ENCODE measurements around the gene RPRD2.
"Not testable (repeated sequence)": the region's sequence is repeated elsewhere in the genome, so short reads cannot be mapped to it uniquely, and the experiment has no call there.

Gene RPRD2
- 49.5 to 63.5 reads per million in 2 donors for total RNA-seq

DNA sequence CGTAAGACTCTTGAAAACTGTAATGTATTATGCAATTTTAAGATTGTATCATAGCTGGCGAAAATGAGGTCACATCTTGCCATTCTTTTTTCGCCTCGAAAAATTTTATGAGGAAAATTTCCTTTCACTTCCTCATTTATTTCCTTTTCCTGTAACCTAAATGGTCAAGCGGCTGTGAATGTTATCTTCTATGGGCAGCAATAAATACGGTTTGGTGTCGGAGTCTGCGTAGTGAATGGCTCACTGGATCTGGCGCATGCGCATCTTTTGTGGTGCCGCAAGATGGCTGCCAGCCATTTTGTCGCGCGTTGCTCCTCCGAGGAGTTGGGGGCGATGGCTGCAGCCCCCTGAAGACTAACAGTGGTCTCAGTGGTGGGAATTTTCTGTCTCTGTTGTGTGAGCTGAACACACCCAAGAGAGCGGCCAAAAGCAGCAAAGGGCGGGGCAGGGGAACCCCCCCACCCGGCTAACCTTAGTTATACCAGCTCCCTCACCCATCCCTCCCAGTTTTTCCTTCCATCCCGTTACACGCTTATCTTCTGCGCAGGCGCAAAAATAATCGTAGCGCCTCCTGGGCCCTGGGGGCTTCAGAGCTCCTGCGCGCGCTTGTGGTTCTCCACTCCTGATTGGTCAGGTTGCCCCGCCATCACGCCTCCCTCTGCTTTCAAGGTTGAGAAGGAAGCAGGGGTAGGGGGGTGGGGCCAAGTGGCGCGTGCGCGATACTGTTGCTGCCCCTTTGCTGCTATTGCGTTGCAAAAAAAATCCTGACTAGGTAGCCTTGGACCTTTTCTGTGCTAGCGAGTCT is at the start of gene RPRD2:
Gene RPRD2 (plus strand): TSS at position 722 of the 805 bp plus-strand sequence. CDS start 568 bp downstream, outside the sequence.
- peak; percentile 95 for DNase-seq

- not testable (repeated sequence) for DNase-seq
These were observed 49.3 kb upstream of the RPRD2 start for GRCh38 chr1:150314691-150315090.

- no peak for DNase-seq
These were observed 43.3 kb upstream of the RPRD2 start for GRCh38 chr1:150320667-150320978.

DNA sequence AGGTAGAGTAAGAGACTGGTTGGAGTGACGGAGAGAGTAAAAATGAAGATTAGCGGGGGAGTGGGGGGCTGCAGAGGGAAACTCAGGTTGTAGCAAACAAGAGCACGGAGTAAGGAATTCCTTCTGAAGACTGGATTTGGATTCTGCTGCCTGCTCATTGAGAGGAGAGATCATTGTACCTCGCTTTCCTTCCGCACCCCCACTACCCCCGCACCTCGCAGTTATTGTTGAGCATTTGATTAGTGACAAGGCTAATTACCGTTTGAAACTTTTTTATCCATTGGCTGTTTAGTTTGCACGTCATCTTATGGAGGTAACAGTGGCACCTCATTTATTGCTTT is 42.2 kb upstream of the RPRD2 start:
- DNase-seq, result peak; percentile 5

- no peak for DNase-seq
These were observed 41.6 kb upstream of the RPRD2 start for GRCh38 chr1:150322310-150322709.

GRCh38 chr1:150332651-150333290 is 31.2 kb upstream of the RPRD2 start:
- no peak for DNase-seq

DNA sequence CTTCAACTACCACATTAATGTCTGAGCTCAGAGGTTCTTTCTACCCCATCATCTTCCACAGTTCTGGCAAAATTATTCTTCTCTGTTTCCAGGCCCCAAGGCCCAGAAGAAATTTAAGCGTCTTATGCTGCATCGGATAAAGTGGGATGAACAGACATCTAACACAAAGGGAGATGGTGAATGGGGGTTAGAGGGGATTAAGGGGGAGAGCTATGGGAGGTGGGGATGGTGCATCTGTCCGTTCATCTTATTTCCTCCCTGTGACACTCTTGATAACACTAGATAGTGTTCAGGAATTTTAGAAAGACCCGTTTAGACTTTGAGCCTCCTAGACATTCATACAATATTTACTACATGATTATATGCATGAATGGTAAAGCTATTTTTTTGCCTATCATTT is 17.6 kb upstream of the RPRD2 start:
- DNase-seq, result no peak

DNA sequence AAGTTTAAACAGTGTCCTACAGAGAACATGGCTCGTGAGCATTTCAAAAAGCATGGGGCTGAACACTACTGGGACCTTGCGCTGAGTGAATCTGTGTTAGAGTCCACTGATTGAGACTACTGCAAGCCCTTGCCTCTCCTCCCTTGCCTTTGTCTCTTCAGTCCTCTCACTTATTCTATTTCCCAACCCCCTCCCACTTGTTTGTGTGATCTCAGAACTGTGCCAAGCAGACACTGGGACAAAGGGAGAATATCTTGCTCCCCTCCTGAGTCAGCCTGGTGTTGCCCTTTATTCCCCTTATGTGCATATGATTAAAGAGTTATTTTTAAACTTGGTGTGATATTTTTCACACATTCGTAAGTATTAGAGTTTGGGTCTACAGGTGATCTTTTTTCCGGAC is 11.1 kb upstream of the RPRD2 start:
- DNase-seq, result no peak

- no peak for DNase-seq
These were observed 1.1 kb upstream of the RPRD2 start for GRCh38 chr1:150362721-150363425.

- peak; percentile 75 for DNase-seq
These were observed 470 bp downstream of the RPRD2 start for GRCh38 chr1:150364231-150365003.

- DNase-seq, result no peak
These were observed 2.0 kb downstream of the RPRD2 start for GRCh38 chr1:150365941-150366340.

- DNase-seq, result no peak
These were observed 2.7 kb downstream of the RPRD2 start for GRCh38 chr1:150366416-150367296.

DNA sequence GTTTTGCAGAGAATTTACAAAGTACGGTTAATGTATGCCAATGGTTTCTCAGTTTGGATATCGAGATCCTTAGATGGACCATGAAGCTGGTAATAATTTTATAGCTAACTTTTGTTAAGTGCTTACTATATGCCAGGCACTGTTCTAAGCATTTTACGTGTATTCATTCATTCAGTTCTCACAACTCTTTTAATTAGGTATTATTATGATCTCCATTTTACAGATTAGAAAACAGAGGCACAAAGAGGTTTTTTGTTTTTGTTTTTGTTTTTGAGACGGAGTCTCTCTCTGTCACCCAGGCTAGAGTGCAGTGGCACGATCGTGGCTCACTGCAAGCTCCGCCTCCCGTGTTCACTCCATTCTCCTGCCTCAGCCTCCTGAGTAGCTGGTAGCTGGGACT is 7.2 kb downstream of the RPRD2 start:
- DNase-seq, result no peak

DNA sequence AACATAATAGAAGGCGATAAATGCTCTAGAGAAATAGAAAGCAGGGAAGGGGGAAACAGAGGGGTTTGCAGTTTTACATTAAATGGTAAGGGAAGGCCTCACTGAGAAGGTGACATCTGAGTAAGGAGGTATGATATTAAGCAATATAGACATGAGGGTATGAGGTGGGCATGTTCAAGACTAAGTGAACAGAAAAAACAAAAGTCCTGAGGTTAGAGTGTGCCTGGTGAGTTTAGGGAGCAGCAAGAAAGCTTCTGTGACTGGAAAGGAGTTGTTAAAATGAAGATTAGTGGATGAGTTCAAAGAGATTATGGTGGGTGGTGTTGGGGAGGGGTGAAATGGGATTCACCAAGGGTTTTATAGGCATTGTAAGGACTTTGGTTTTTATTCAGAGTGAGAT is 8.6 kb downstream of the RPRD2 start:
- no peak for DNase-seq

DNA sequence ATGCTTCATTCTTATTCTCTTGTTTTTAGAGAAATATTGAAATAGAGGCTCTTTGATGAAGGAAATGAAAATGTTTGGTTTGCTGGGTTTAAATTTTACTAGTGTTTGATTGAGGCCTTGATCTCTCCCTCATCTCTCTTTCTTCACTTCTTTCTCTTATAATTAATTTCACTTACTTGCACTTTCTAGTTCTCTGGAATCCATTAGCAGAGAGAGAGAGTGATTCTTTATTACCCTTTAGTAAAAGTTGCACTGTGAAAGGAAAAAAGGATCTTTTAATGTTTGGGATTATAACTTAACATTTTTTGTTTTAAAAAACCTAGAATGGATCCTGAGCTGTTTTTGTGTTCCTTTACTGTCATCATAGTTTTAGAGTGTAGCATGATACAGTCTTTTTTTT is 12.2 kb downstream of the RPRD2 start:
- no peak for DNase-seq

- no peak for DNase-seq
These were observed 19.8 kb downstream of the RPRD2 start for GRCh38 chr1:150383631-150384324.

DNA sequence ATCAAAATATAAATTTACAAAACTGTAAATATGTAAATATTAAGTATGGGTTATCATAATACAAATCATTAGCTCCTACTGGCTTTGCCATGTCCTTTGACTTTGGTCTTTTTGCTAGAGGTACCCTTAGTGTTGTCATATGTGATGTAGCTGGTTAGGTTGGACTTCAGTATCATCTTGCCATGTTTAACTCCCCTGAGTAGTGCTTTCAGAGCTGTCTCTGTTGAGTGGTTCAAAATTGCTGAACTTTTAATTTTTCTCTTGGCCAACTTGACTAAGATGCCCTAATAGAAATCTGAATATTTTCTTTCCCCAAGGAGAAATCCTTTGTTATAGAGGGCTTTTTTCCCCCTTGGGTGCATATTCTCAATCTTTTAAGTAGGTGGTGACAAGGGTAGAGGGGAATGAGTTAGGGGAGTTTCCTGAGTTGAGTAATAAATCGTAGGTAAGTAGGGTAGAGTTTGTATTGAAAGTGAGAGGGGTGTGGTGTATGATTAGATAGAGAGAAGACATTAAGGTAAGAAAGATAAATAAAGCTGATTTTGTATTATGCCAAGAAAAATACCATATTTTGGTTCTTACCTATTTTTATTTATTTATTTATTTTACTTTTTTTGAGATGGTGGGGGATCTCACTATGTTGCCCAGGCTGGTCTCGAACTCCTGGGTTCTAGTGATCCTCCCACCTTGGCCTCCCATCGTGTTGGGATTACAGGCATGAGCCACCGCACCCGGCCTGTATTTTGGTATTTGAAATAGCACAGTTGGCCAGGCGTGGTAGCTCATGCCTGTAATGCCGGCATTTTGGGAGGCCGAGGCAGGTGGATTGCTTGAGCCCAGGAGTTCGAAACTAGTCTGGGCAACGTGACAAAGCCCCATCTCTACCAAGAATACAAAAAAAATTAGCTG is 21.8 kb downstream of the RPRD2 start:
- no peak for DNase-seq

- no peak for DNase-seq
These were observed 22.6 kb downstream of the RPRD2 start for GRCh38 chr1:150386592-150386991.

DNA sequence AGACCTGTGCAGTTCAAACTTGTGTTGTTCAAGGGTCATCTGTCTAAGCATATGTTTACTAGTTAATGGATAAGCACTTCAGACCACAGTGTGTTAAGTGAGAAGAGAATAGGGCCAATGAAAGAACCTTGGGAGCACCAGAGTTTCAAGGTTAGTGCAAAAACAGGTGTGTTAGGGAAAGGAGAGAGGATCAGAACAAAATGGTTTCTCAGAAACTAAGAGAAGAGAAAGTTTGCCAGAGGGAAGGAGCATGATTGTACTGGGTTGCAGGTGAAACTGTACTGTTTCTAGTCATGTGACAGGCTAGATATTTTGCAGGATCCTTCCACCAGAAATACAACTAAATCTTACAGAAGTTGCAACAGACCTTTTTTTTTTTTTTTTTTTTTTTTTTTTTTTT is 23.3 kb downstream of the RPRD2 start:
- no peak for DNase-seq

- DNase-seq, result no peak
These were observed 24.3 kb downstream of the RPRD2 start for GRCh38 chr1:150388241-150388640.
